ENCODE data around the gene MARK3. TPM values are rescaled to one million over a fixed set of nuclear protein-coding genes. Genes with fewer than 3 reads are reported as not detected.

Gene MARK3
- total and polyA plus RNA-seq, 2 donors, result 44.4 to 130 TPM

- Histone ChIP-seq H3K36me3 (ENCODE audit: insufficient read depth) (peaks cover 2% of the 10 kb centered on the region), H3K4me1 (ENCODE audit: insufficient read depth) (no peaks in the 10 kb centered on the region), H3K27ac (ENCODE audit: low read depth) (no peak overlapping the region), H3K4me3 (ENCODE audit: low read depth, low read length) (no peak overlapping the region)
- 95% methylated on average over 2 of the region's 2 CpGs for WGBS
- DNase-seq (ENCODE audit: extremely low spot score), result no peak
Measured at GRCh38 chr14:103485504-103485903, 100.3 kb downstream of the MARK3 start.

DNA sequence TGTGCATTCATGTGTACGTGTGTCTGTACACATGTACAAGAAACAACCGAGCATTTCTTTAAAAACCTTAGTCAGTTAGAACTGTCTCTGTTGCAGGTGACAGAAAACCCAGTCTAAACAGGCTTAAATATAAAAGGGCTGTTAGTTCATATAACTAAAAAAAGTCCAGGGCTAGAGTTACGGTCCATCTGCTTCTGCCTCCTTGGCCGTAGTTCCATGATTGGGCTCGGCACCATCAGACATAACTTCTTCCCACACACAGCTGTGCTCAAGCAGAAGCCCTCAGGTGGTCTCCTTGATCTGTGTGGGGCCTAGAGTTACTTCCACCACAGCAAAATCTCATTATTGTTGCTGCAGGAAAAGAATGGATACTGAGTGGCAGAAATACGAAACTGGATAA, 102.9 kb downstream of the MARK3 start:
- no peaks in the 10 kb centered on the region for H3K4me1 ChIP-seq (ENCODE audit: insufficient read depth)
- 89% methylated on average over 6 of the region's 6 CpGs for WGBS
- no peak overlapping the region for H3K4me3 ChIP-seq (ENCODE audit: low read depth, low read length)
- DNase-seq (ENCODE audit: extremely low spot score), result no peak
- no peak overlapping the region for H3K27ac ChIP-seq (ENCODE audit: low read depth)
- peaks cover 9% of the 10 kb centered on the region for H3K36me3 ChIP-seq (ENCODE audit: insufficient read depth)

DNA sequence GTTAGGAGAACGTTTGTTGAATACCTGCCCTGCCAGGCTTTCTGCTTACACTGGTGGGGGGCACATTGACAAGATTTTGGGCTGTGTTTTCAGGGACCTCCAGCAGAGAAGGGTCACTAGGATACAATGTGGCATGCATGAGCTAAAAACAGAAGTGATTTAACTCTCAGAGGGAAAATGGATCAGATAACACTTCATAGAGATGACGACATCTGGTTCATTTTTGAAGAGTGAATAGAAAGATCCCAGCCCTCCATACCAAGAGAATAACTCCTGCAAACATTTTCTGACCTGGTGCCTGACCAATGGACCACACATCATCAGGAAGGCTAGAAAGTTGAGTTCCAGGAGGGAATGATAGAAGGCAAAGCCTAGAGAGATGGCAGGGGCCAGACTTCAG, 103.7 kb downstream of the MARK3 start:
- WGBS, result 83% methylated on average over 2 of the region's 2 CpGs
- Histone ChIP-seq H3K4me3 (ENCODE audit: low read depth, low read length) (no peak overlapping the region), H3K27ac (ENCODE audit: low read depth) (no peak overlapping the region), H3K4me1 (ENCODE audit: insufficient read depth) (no peaks in the 10 kb centered on the region), H3K36me3 (ENCODE audit: insufficient read depth) (peaks cover 7% of the 10 kb centered on the region)
- DNase-seq (ENCODE audit: extremely low spot score), result no peak

DNA sequence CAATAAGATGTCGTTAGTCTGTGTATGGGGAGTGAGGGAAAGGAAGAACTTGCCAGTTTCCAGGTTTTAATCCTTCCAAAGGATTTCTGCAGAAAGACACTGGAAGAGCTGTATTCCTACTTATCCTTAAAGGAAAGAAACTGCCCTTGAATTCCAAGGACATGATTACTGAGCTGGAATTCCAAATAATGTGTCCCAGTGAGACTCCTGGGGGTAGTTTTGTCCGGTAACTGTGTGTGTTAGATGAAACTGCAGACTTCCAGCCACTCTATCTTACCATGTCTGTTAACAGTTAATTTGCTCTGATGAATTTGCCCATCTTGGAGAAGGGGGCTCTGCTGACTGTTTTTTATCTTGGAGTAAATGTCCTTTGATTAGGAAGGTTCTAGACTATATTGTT, 104.4 kb downstream of the MARK3 start:
- no peak for DNase-seq (ENCODE audit: extremely low spot score)
- no peaks in the 10 kb centered on the region for H3K4me1 ChIP-seq (ENCODE audit: insufficient read depth)
- H3K36me3 ChIP-seq (ENCODE audit: insufficient read depth), result peaks cover 7% of the 10 kb centered on the region
- no peak overlapping the region for H3K27ac ChIP-seq (ENCODE audit: low read depth)
- WGBS, result 91% methylated on average over 2 of the region's 2 CpGs
- no peak overlapping the region for H3K4me3 ChIP-seq (ENCODE audit: low read depth, low read length)

DNA sequence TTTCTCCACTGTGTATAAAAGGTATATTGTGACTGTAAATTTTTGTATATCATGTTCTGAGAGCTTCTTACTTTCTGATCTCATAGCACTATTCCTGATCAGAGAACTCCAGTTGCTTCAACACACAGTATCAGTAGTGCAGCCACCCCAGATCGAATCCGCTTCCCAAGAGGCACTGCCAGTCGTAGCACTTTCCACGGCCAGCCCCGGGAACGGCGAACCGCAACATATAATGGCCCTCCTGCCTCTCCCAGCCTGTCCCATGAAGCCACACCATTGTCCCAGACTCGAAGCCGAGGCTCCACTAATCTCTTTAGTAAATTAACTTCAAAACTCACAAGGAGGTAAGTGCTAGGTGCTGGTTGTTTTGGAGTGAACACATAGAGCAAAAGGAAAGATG, 106.5 kb downstream of the MARK3 start:
- Histone ChIP-seq H3K36me3 (ENCODE audit: insufficient read depth) (peaks cover 9% of the 10 kb centered on the region), H3K4me3 (ENCODE audit: low read depth, low read length) (no peak overlapping the region), H3K4me1 (ENCODE audit: insufficient read depth) (no peaks in the 10 kb centered on the region), H3K27ac (ENCODE audit: low read depth) (no peak overlapping the region)
- no peak for DNase-seq (ENCODE audit: extremely low spot score)
- 91% methylated on average over 10 of the region's 10 CpGs for WGBS

GRCh38 chr14:103492156-103492925, 107.1 kb downstream of the MARK3 start:
- H3K4me3 ChIP-seq (ENCODE audit: low read depth, low read length), result no peak overlapping the region
- DNase-seq (ENCODE audit: extremely low spot score), result no peak
- H3K4me1 ChIP-seq (ENCODE audit: insufficient read depth), result no peaks in the 10 kb centered on the region
- H3K27ac ChIP-seq (ENCODE audit: low read depth), result no peak overlapping the region
- 79% methylated on average over 6 of the region's 6 CpGs for WGBS
- H3K36me3 ChIP-seq (ENCODE audit: insufficient read depth), result peaks cover 9% of the 10 kb centered on the region

DNA sequence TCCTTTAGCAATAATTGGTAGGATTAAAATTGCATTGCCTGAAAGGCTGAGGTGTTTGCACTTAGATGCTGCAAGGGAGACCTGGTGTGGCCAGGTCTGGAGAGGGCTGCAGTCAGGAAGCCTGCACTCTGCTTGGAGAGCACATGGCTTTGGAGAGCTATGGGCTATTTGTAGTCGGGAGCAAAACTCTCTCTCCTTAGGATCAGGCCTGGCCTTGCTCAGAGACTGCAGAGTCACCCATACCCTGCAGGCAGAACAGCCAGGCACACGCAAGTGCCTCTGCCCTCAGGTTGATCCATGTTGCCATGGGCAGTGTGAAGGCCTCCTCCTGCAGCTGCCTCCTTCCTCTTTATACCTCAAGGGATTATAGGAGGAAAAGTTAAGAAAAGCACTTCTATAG, 110.6 kb downstream of the MARK3 start:
- Histone ChIP-seq H3K27ac (ENCODE audit: low read depth) (no peak overlapping the region), H3K36me3 (ENCODE audit: insufficient read depth) (peaks cover 9% of the 10 kb centered on the region), H3K4me1 (ENCODE audit: insufficient read depth) (no peaks in the 10 kb centered on the region), H3K4me3 (ENCODE audit: low read depth, low read length) (no peak overlapping the region)
- 78% methylated on average over 2 of the region's 2 CpGs for WGBS
- DNase-seq (ENCODE audit: extremely low spot score), result no peak

GRCh38 chr14:103496776-103497175, 111.6 kb downstream of the MARK3 start:
- no peak overlapping the region for H3K27ac ChIP-seq (ENCODE audit: low read depth)
- H3K36me3 ChIP-seq (ENCODE audit: insufficient read depth), result peaks cover 9% of the 10 kb centered on the region
- H3K4me3 ChIP-seq (ENCODE audit: low read depth, low read length), result no peak overlapping the region
- H3K4me1 ChIP-seq (ENCODE audit: insufficient read depth), result no peaks in the 10 kb centered on the region
- 44% methylated on average over 1 of the region's 1 CpG for WGBS
- DNase-seq (ENCODE audit: extremely low spot score), result no peak

DNA sequence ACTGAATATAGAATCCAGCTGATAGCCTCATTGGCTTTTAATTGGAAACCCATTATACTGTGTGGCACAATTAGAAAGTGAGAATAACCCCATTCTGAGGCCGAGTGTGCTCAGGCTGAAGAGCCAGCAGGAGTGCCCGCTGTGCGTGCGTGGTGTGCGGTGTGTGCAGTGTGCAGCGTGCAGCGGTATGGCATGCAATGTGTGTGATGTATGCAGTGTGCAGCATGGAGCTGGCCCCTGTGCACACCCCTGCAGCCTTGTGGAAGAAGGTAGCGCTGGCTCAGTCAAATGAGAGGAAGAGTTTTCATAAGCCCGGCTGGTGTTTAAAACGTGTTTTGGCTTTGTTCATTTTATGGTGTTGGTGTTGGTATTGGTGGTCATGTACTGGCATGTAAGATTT, 114.5 kb downstream of the MARK3 start:
- no peak overlapping the region for H3K27ac ChIP-seq (ENCODE audit: low read depth)
- H3K36me3 ChIP-seq (ENCODE audit: insufficient read depth), result peaks cover 4% of the 10 kb centered on the region
- no peak for DNase-seq (ENCODE audit: extremely low spot score)
- H3K4me1 ChIP-seq (ENCODE audit: insufficient read depth), result no peaks in the 10 kb centered on the region
- WGBS, result 73% methylated on average over 10 of the region's 10 CpGs
- H3K4me3 ChIP-seq (ENCODE audit: low read depth, low read length), result no peak overlapping the region

DNA sequence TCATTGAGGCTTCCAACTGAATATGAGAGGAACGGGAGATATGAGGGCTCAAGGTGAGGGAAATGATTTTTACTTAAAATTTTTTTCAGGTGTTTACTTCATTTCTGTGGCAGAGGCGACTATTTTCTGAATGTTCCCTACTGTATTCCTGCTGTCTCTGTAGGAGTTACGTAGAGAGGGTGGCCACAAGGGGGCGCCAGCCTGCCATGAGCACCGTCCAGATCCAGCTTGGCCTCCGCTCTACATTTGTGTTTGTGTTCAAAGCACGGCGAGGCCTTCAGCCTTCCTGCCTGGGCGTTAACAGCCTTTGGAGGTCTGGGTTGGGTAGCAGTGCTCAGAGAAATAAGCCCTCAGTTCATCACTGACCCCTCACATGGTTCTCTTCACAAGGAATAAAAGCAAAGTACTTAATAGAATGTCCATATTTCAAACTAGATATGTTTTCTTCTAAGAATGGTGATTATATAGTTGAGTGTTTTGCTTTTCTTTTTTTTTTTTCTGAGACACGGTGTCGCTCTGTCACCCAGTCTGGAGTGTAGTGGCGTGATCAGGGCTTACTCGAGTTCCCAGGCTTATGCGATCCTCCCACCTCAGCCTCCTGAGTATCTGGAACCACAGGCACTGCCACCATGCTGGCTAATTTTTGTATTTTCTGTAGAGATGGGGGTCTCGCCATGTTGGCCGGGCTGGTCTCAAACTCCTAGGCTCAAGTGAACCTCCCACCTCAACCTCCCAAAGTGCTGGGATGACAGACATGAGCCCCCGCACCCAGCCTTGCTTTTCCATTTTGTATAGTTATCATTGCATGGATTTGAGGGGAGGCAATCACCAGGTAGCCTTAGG, 115.2 kb downstream of the MARK3 start:
- peaks cover 4% of the 10 kb centered on the region for H3K36me3 ChIP-seq (ENCODE audit: insufficient read depth)
- no peak overlapping the region for H3K27ac ChIP-seq (ENCODE audit: low read depth)
- H3K4me3 ChIP-seq (ENCODE audit: low read depth, low read length), result no peak overlapping the region
- peak; percentile 72 for DNase-seq (ENCODE audit: extremely low spot score)
- 39% methylated on average over 17 of the region's 17 CpGs for WGBS
- no peaks in the 10 kb centered on the region for H3K4me1 ChIP-seq (ENCODE audit: insufficient read depth)

DNA sequence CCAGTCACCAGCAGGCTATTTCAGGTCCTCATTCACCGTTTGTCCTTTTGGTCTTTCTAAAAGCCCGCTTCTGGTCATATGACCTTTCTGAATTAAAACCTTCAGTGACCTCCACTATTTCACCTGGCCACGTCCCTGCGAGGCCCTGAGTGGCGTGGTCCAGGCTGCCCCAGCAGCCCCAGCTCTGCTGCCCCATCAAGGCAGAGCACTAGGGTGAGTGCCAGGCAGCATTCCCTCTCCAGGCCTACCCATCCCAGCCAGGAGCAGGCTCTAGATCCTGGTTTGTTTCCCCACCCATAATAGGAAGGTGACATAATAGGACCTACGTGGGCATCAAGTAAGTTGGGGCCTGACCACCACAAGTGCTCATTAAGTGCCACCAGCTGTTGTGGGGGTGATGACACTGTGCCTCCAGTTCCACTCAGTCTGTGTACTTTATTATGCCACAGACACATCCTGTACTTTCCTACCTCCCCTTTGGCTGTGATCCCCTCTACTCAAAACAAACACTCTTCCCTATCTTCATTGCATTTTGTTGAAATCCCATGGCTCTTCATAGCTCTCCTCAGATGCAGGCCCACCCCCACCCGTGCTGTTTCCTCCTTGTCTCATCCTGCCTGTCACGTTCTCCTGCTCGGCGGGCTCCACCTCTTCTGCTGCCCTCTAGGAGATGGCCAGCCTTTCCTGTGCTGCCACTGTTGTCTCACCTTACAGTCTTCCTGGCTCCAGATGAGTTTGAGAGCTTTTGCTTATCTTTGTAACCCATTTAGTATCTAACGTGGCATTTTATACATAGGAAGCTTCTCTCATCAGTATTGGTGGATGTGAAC, 116.0 kb downstream of the MARK3 start:
- H3K36me3 ChIP-seq (ENCODE audit: insufficient read depth), result peaks cover 4% of the 10 kb centered on the region
- H3K4me3 ChIP-seq (ENCODE audit: low read depth, low read length), result no peak overlapping the region
- 64% methylated on average over 11 of the region's 11 CpGs for WGBS
- no peak overlapping the region for H3K27ac ChIP-seq (ENCODE audit: low read depth)
- no peak for DNase-seq (ENCODE audit: extremely low spot score)
- H3K4me1 ChIP-seq (ENCODE audit: insufficient read depth), result no peaks in the 10 kb centered on the region

DNA sequence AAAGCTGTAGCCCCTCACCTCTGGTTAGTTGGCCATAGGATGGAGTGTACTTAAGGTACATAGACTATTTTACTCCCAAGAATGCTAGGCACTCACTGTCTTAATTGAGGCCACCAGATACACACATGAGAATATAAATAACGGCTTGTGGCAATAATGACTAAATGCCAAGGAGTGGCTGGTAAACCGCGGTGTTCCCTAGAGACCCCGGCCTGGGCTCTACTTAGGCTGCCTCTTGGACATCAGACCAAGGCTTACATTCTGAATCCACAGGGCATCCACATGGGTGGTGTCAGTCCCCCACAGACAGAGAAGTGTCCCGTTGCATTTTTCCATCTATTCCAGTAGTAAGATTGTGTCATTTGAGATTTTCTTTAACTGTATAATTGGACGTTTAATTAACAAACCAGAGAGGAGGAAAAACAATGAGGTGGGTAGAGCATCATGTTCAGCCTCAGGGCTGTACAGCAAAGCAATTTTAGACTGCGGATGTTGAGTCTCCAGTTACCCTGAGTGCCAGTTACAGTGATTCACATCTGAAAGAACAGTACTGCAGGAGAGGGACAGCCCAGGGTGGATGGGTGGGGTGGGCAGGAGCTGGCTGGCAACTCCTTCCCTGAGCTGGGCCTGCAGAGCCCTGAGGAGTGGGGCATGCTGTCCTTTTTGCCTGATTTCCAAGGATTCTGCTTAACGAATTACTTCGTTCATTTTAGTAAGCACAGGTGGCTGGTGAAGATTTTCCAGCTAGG, 116.9 kb downstream of the MARK3 start:
- WGBS, result 89% methylated on average over 9 of the region's 9 CpGs
- H3K4me1 ChIP-seq (ENCODE audit: insufficient read depth), result no peaks in the 10 kb centered on the region
- no peak overlapping the region for H3K27ac ChIP-seq (ENCODE audit: low read depth)
- H3K36me3 ChIP-seq (ENCODE audit: insufficient read depth), result peaks cover 4% of the 10 kb centered on the region
- DNase-seq (ENCODE audit: extremely low spot score), result no peak
- no peak overlapping the region for H3K4me3 ChIP-seq (ENCODE audit: low read depth, low read length)

DNA sequence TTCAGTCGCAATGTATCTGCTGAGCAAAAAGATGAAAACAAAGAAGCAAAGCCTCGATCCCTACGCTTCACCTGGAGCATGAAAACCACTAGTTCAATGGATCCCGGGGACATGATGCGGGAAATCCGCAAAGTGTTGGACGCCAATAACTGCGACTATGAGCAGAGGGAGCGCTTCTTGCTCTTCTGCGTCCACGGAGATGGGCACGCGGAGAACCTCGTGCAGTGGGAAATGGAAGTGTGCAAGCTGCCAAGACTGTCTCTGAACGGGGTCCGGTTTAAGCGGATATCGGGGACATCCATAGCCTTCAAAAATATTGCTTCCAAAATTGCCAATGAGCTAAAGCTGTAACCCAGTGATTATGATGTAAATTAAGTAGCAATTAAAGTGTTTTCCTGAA, 117.7 kb downstream of the MARK3 start:
- 96% methylated on average over 18 of the region's 18 CpGs for WGBS
- Histone ChIP-seq H3K4me3 (ENCODE audit: low read depth, low read length) (no peak overlapping the region), H3K36me3 (ENCODE audit: insufficient read depth) (peaks cover 4% of the 10 kb centered on the region), H3K4me1 (ENCODE audit: insufficient read depth) (no peaks in the 10 kb centered on the region), H3K27ac (ENCODE audit: low read depth) (no peak overlapping the region)
- no peak for DNase-seq (ENCODE audit: extremely low spot score)
